B cell (primary cell): ENCODE measurements around the gene NCOA3. TPM values are rescaled to one million over a fixed set of nuclear protein-coding genes. Genes with fewer than 3 reads are reported as not detected.

Source experiments
- ATAC-seq: fragments of 200-7000 bp; cut with Tn5 transposase; one replicate; pipeline ENCODE4 v1.10.0; 2021; ENCODE audit warnings: low read depth, mild to moderate bottlenecking, moderate number of reproducible peaks, moderate library complexity
- CTCF ChIA-PET: fragments of 350-600 bp; sonication (Branson Sonifier 250); formaldehyde crosslinking; loops from one replicate; lab custom pipeline; 2021; ENCODE audit warnings: antibody characterized with exemption, inconsistent platforms; lab: Charles Lee
- POLR2A ChIA-PET: fragments of 350-600 bp; sonication (Branson Sonifier 250); formaldehyde crosslinking; loops from one replicate; lab custom pipeline; 2021; ENCODE audit warnings: antibody characterized with exemption; lab: Charles Lee
- DNase-seq: peaks from one replicate; pipeline ENCODE4 v3.0.0; 2013
- H2AFZ ChIP-seq: 2 replicates; pipeline ENCODE4 v1.6.1; 2012; ENCODE audit warnings: mild to moderate bottlenecking, low read depth, low read length; ENCODE audit not compliant: insufficient read depth, poor library complexity, severe bottlenecking
- H3K27ac ChIP-seq, 2 donors: 1 replicate in 1 of 2; 2 replicates in 1 of 2; pipeline ENCODE4 v1.5.1; 2012 to 2013; ENCODE audit warnings: low read length in 2 of 2, mild to moderate bottlenecking in 2 of 2, moderate library complexity in 1 of 2
- H3K27me3 ChIP-seq, 4 experiments: fragments of 200-600 bp in 1 of 4; sonication (generic) in 1 of 4; replicated peaks in 1 of 4; 1 replicate in 2 of 4; 2 replicates in 2 of 4; pipeline versions ENCODE4 v1.6.1 to v1.7.0; 2013 to 2016; ENCODE audit warnings: low read length in 3 of 4, mild to moderate bottlenecking in 2 of 4, mixed read lengths in 1 of 4, moderate library complexity in 1 of 4; ENCODE audit not compliant: insufficient read depth in 4 of 4, control insufficient read depth in 3 of 4; ENCODE audit errors: control extremely low read depth in 1 of 4
- H3K36me3 ChIP-seq, 2 experiments: replicated peaks in 1 of 2; 1 replicate in 1 of 2; 2 replicates in 1 of 2; pipeline versions ENCODE4 v1.6.1 to v1.7.1; 2013; ENCODE audit warnings: low read length in 1 of 2; ENCODE audit not compliant: insufficient read depth in 2 of 2, control insufficient read depth in 1 of 2; ENCODE audit errors: control extremely low read depth in 1 of 2, extremely low read depth in 1 of 2
- H3K4me1 ChIP-seq, 2 donors: fragments of 200-600 bp in 1 of 2; sonication (generic) in 1 of 2; 1 replicate in 1 of 2; 2 replicates in 1 of 2; pipeline versions ENCODE4 v1.5.1 to v1.6.1; 2013 to 2017; ENCODE audit warnings: low read length in 2 of 2; ENCODE audit not compliant: control insufficient read depth in 2 of 2, insufficient read depth in 2 of 2
- H3K4me2 ChIP-seq: replicated peaks from 2 replicates; pipeline ENCODE3; 2012; ENCODE audit warnings: mild to moderate bottlenecking, low read depth, low read length; ENCODE audit not compliant: poor library complexity, severe bottlenecking
- H3K4me3 ChIP-seq, 5 experiments: fragments of 200-600 bp in 1 of 5; sonication (generic) in 1 of 5; 1 replicate in 3 of 5; 2 replicates in 2 of 5; pipeline versions ENCODE4 v1.5.1 to v1.7.0; 2011 to 2016; ENCODE audit warnings: low read length in 4 of 5, mild to moderate bottlenecking in 4 of 5, low read depth in 2 of 5, control low read depth in 1 of 5, moderate library complexity in 1 of 5; ENCODE audit not compliant: insufficient read depth in 1 of 5; ENCODE audit errors: control extremely low read depth in 1 of 5, extremely low read depth in 1 of 5
- H3K79me2 ChIP-seq: fragments of 200-600 bp; sonication (generic); one replicate; pipeline ENCODE4 v1.6.0; 2016; ENCODE audit warnings: low read length; ENCODE audit not compliant: control insufficient read depth, insufficient read depth
- H3K9ac ChIP-seq: fragments of 200-600 bp; sonication (generic); 2 replicates; pipeline ENCODE4 v1.6.1; 2017; ENCODE audit warnings: mild to moderate bottlenecking, low read length, moderate library complexity
- H3K9me3 ChIP-seq, 3 donors: one replicate each; pipeline versions ENCODE4 v1.6.1 to v1.7.1; 2013; ENCODE audit warnings: low read length in 2 of 3; ENCODE audit not compliant: control insufficient read depth in 2 of 3, insufficient read depth in 1 of 3; ENCODE audit errors: control extremely low read depth in 1 of 3
- H4K20me1 ChIP-seq: 2 replicates; pipeline ENCODE4 v1.6.0; 2012; ENCODE audit warnings: mild to moderate bottlenecking, low read length; ENCODE audit not compliant: insufficient read depth, control insufficient read depth, poor library complexity, severe bottlenecking
- H3K27ac Mint-ChIP-seq: one replicate; pipeline ENCODE4 v1.8.0; 2021; ENCODE audit warnings: mixed read lengths
- H3K27me3 Mint-ChIP-seq: one replicate; pipeline ENCODE4 v1.8.0; 2021; ENCODE audit warnings: mixed read lengths
- H3K4me1 Mint-ChIP-seq: one replicate; pipeline ENCODE4 v1.8.0; 2021; ENCODE audit warnings: mixed read lengths
- H3K4me3 Mint-ChIP-seq: one replicate; pipeline ENCODE4 v1.8.0; 2021; ENCODE audit warnings: mixed read lengths
- H3K9me3 Mint-ChIP-seq: one replicate; pipeline ENCODE4 v1.8.0; 2022; ENCODE audit warnings: mixed read lengths; ENCODE audit not compliant: insufficient read depth
- EZH2 ChIP-seq: IDR thresholded peaks from 2 replicates; pipeline ENCODE4 v1.6.1; 2012; ENCODE audit warnings: borderline replicate concordance, low read depth, mild to moderate bottlenecking, moderate library complexity, low read length; ENCODE audit not compliant: insufficient read depth, poor library complexity, severe bottlenecking
- whole genome bisulfite sequencing: methylation state at CpG from one replicate; pipeline ENCODE4 v1.1.5; 2013; ENCODE audit warnings: missing lambda C conversion rate; ENCODE audit not compliant: insufficient coverage; 5-methylcytosine and 5-hydroxymethylcytosine counted together
- intact Hi-C: fragments of 100-400 bp; cut with micrococcal nuclease; formaldehyde crosslinking; loops from one replicate; pipeline ENCODE4 v1.10.0; 2022
- polyA plus RNA-seq: library from polyadenylated mRNA; depleted of rRNA; stranded (reverse); fragments of >200 nt; gene quantifications from 2 replicates; pipeline ENCODE4 v1.2.3, GENCODE V29; 2012
- total RNA-seq, 2 donors: library from RNA; stranded (reverse); fragments of 120-200 nt in 1 of 2; gene quantifications; 1 replicate in 1 of 2; 2 replicates in 1 of 2; pipeline versions ENCODE4 v1.2.3 to v1.2.4, GENCODE V29; 2013 to 2022
- TF ChIP-seq, protein P1 (sequence below): fragments of 200-600 bp; IDR thresholded peaks from one replicate; pipeline ENCODE4 v1.8.0; 2022; ENCODE audit warnings: antibody characterized with exemption, mild to moderate bottlenecking

Gene NCOA3
- total and polyA plus RNA-seq, 2 donors (not counting 1 experiment from before 2014, with no cell fraction given), result 54.0 to 309 TPM

DNA sequence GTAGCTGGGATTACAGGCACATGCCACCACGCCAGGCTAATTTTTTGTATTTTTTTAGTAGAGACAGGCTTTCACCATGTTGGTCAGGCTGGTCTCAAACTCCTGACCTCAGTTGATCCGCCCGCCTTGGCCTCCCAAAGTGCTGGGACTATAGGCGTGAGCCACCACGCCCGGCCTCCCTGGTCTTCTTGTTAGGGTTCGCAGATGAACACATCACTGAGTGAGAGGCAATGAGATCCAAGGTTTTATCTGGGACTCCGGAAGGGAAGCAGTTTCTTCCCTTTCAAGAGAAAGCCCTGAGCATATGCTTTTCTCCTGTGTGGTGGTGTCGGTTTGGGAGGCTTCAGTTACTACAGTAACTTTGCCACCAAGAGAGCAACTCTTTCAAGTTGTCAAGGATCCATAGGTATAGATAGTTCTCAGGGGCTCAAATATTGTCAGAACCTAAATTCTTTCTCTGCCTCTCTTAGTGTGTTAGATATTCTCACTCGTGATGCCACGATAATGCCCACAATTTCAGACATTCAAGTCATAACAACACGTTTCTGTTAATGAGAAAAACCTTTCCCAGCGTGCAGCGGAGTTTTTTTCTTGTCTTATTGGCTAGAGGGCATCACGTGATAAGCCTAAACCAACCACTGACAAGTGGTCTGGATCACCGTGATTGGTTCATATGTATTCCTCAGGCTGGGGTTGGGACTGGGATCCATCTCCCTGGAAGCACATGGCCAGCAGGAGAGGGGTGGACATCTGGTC, 36.2 kb upstream of the NCOA3 start:
- H2AFZ ChIP-seq, result no peak overlapping the region
- ChIA-PET POLR2A (interaction anchor here (0.6 kb wide), 1 partner anchor 47 kb away, joined by 4 read pairs; no protein-coding TSS in a partner anchor), CTCF (no interaction called here)
- no peak overlapping the region for H3K4me2 ChIP-seq
- H3K27ac ChIP-seq, result no peak overlapping the region
- H3K9me3 ChIP-seq, result no peaks in the 10 kb centered on the region
- no peak overlapping the region for H3K4me3 ChIP-seq
- 98% methylated on average over 13 of the region's 16 CpGs for WGBS
- H3K9ac ChIP-seq, result no peak overlapping the region
- no peak for TF ChIP-seq EZH2
- TF ChIP-seq, protein P1, sequence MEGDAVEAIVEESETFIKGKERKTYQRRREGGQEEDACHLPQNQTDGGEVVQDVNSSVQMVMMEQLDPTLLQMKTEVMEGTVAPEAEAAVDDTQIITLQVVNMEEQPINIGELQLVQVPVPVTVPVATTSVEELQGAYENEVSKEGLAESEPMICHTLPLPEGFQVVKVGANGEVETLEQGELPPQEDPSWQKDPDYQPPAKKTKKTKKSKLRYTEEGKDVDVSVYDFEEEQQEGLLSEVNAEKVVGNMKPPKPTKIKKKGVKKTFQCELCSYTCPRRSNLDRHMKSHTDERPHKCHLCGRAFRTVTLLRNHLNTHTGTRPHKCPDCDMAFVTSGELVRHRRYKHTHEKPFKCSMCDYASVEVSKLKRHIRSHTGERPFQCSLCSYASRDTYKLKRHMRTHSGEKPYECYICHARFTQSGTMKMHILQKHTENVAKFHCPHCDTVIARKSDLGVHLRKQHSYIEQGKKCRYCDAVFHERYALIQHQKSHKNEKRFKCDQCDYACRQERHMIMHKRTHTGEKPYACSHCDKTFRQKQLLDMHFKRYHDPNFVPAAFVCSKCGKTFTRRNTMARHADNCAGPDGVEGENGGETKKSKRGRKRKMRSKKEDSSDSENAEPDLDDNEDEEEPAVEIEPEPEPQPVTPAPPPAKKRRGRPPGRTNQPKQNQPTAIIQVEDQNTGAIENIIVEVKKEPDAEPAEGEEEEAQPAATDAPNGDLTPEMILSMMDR, result no peak
- Mint-ChIP-seq H3K9me3 (no peaks in the 10 kb centered on the region), H3K27ac (peak overlapping the region; percentile 47), H3K27me3 (no peaks in the 10 kb centered on the region), H3K4me3 (no peak overlapping the region), H3K4me1 (peaks cover 31% of the 10 kb centered on the region)
- H4K20me1 ChIP-seq, result no peaks in the 10 kb centered on the region
- H3K4me1 ChIP-seq, result peaks cover 30 to 39% of the 10 kb centered on the region in 2 donors
- ATAC-seq (no peak), DNase-seq (no peak)
- no peaks in the 10 kb centered on the region for H3K27me3 ChIP-seq
- no peaks in the 10 kb centered on the region for H3K36me3 ChIP-seq
- H3K79me2 ChIP-seq, result peaks cover 10% of the 10 kb centered on the region
- intact Hi-C loops, result no loop called here

DNA sequence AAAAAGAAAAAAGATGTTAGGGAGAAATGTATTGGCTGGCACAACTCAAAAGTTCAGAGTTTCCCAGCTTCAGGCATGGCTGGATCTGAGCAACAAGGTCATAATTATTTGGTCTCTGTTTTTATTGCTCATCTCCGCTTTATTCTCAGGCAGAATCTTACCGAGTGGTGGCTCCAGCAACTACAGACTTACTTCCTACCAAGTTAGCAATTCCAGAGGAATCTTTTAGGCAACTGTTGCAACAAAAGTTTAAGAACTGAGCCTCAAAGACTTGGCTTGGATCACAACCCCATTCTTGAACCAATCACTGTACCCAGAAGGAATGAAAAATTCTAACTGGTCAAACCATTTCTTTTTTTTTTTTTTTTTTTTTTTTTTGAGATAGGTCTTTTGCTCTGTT, 35.5 kb upstream of the NCOA3 start:
- TF ChIP-seq, protein P1, result no peak
- no peak for TF ChIP-seq EZH2
- H4K20me1 ChIP-seq, result no peaks in the 10 kb centered on the region
- no peaks in the 10 kb centered on the region for H3K27me3 ChIP-seq
- Mint-ChIP-seq H3K27me3 (no peaks in the 10 kb centered on the region), H3K4me3 (no peak overlapping the region), H3K9me3 (no peaks in the 10 kb centered on the region), H3K4me1 (peaks cover 34% of the 10 kb centered on the region), H3K27ac (peak overlapping the region; percentile 47)
- intact Hi-C loops, result no loop called here
- peaks cover 30 to 42% of the 10 kb centered on the region in 2 donors for H3K4me1 ChIP-seq
- H3K36me3 ChIP-seq, result no peaks in the 10 kb centered on the region
- H3K9me3 ChIP-seq, result no peaks in the 10 kb centered on the region
- H3K27ac ChIP-seq, result no peak overlapping the region
- H3K4me2 ChIP-seq, result no peak overlapping the region
- no peak for ATAC-seq
- DNase-seq, result no peak
- no peak overlapping the region for H2AFZ ChIP-seq
- 100% methylated on average over 2 of the region's 2 CpGs for WGBS
- peaks cover 10% of the 10 kb centered on the region for H3K79me2 ChIP-seq
- ChIA-PET POLR2A (interaction anchor here (0.6 to 0.9 kb wide), 3 partner anchors 10 to 47 kb away, joined by 3 to 6 read pairs (median 4); partner anchors contain the start of gene NCOA3), CTCF (interaction anchor here (0.8 kb wide), 1 partner anchor 54 kb away, joined by 3 read pairs; no protein-coding TSS in a partner anchor)
- no peak overlapping the region for H3K9ac ChIP-seq
- no peak overlapping the region for H3K4me3 ChIP-seq
